PC-3 (cell line): ENCODE data around the gene CTXN3. TPM values are rescaled to one million over a fixed set of nuclear protein-coding genes. Genes with fewer than 3 reads are reported as not detected.
A peak's percentile ranks its signal among the peaks of the same experiment; 100 is the strongest.
"Not testable (repeated sequence)": the region's sequence is repeated elsewhere in the genome, so short reads cannot be mapped to it uniquely, and the experiment has no call there.

Source experiments
- ATAC-seq: fragments of 200-7000 bp; cut with Tn5 transposase; 2 replicates; pipeline ENCODE4 v1.9.1; 2020; ENCODE audit warnings: mild to moderate bottlenecking, moderate library complexity
- BruUV-seq: library from RNA; stranded (reverse); fragments of 400-500 nt; replicated peaks from 2 replicates; lab custom pipeline; 2021; lab: Mats Ljungman, UMichigan
- CTCF ChIA-PET: fragments of 300-600 bp; sonication (Branson Sonifier 250); formaldehyde crosslinking; loops from one replicate; lab custom pipeline; 2022; ENCODE audit warnings: antibody characterized with exemption; lab: Charles Lee
- POLR2A ChIA-PET: fragments of 300-600 bp; sonication (Branson Sonifier 250); formaldehyde crosslinking; loops from one replicate; lab custom pipeline; 2022; ENCODE audit warnings: antibody characterized with exemption; ENCODE audit not compliant: unreplicated experiment; lab: Charles Lee
- DNase-seq: peaks from one replicate; pipeline ENCODE4 v3.0.0-alpha.2; 2015
- H2AFZ ChIP-seq: fragments of 300-600 bp; sonication (generic); 2 replicates; pipeline ENCODE4 v1.6.0; 2016; ENCODE audit warnings: antibody characterized with exemption, low read length
- H3F3A ChIP-seq: fragments of 300-600 bp; sonication (generic); one replicate; pipeline ENCODE4 v1.6.0; 2017; ENCODE audit warnings: antibody characterized with exemption, low read length, control low read depth, mild to moderate bottlenecking; ENCODE audit not compliant: unreplicated experiment
- H3K27ac ChIP-seq: fragments of 300-600 bp; sonication (generic); 2 replicates; pipeline ENCODE4 v1.5.1; 2016; ENCODE audit warnings: mild to moderate bottlenecking, low read length
- H3K27me3 ChIP-seq: fragments of 300-600 bp; sonication (generic); 2 replicates; pipeline ENCODE4 v1.6.1; 2016; ENCODE audit warnings: low read length, mixed read lengths
- H3K36me3 ChIP-seq: fragments of 300-600 bp; sonication (generic); 2 replicates; pipeline ENCODE4 v1.6.1; 2016; ENCODE audit warnings: low read depth, mixed run types, low read length, mixed read lengths
- H3K4me1 ChIP-seq: fragments of 300-600 bp; sonication (generic); 2 replicates; pipeline ENCODE4 v1.5.1; 2016; ENCODE audit warnings: low read length; ENCODE audit not compliant: insufficient read depth
- H3K4me2 ChIP-seq: fragments of 300-600 bp; sonication (generic); 2 replicates; pipeline ENCODE4 v1.6.0; 2016; ENCODE audit warnings: low read length
- H3K4me3 ChIP-seq: fragments of 300-600 bp; sonication (generic); 2 replicates; pipeline ENCODE4 v1.5.1; 2016; ENCODE audit warnings: mild to moderate bottlenecking, low read length, mixed read lengths
- H3K79me2 ChIP-seq: fragments of 300-600 bp; sonication (generic); 2 replicates; pipeline ENCODE4 v1.6.1; 2017; ENCODE audit warnings: low read length, mixed read lengths
- H3K9ac ChIP-seq: fragments of 300-600 bp; sonication (generic); 2 replicates; pipeline ENCODE4 v1.6.0; 2016; ENCODE audit warnings: mild to moderate bottlenecking, low read length
- H3K9me2 ChIP-seq: fragments of 300-600 bp; sonication (generic); replicated peaks from 2 replicates; pipeline ENCODE4 v1.6.1; 2016; ENCODE audit warnings: mixed run types, low read length, mixed read lengths
- H3K9me3 ChIP-seq: fragments of 300-600 bp; sonication (generic); 2 replicates; pipeline ENCODE4 v1.6.1; 2016; ENCODE audit warnings: low read length, mixed read lengths
- H4K20me1 ChIP-seq: fragments of 300-600 bp; sonication (generic); 2 replicates; pipeline ENCODE4 v1.6.1; 2016; ENCODE audit warnings: low read length, mixed read lengths
- CTCF ChIP-seq: fragments of 300-600 bp; sonication (generic); conservative IDR thresholded peaks from 2 replicates; pipeline ENCODE4 v1.5.1; 2017; ENCODE audit warnings: antibody characterized with exemption, low read depth, mild to moderate bottlenecking, low read length
- EZH2 ChIP-seq: fragments of 300-600 bp; sonication (generic); IDR thresholded peaks from one replicate; pipeline ENCODE4 v1.6.1; 2017; ENCODE audit warnings: antibody characterized with exemption, mild to moderate bottlenecking, low read length; ENCODE audit not compliant: unreplicated experiment
- EZH2phosphoT487 ChIP-seq: fragments of 300-600 bp; sonication (generic); IDR thresholded peaks from 2 replicates; pipeline ENCODE4 v1.6.1; 2018; ENCODE audit warnings: mild to moderate bottlenecking, antibody characterized with exemption, low read length, borderline replicate concordance
- intact Hi-C: fragments of 100-400 bp; cut with micrococcal nuclease; formaldehyde crosslinking; loops from 2 replicates; pipeline ENCODE4 v1.9.0; 2023
- total RNA-seq: library from RNA; depleted of rRNA; stranded (reverse); fragments of >200 nt; gene quantifications from 2 replicates; pipeline ENCODE4 v1.2.3, GENCODE V29; 2014

The CTXN3 gene
- total RNA-seq, 1 experiment from 2014 or later, result not detected

- TF ChIP-seq EZH2phosphoT487, result no peak
- no peak for TF ChIP-seq CTCF
- no peak for TF ChIP-seq EZH2
- Histone ChIP-seq H4K20me1 (no peaks in the 10 kb centered on the region), H3K27ac (no peak overlapping the region), H3K9me3 (no peaks in the 10 kb centered on the region), H3K4me1 (no peaks in the 10 kb centered on the region), H2AFZ (no peak overlapping the region), H3K4me2 (no peak overlapping the region), H3K4me3 (no peak overlapping the region), H3F3A (no peaks in the 10 kb centered on the region), H3K9me2 (no peaks in the 10 kb centered on the region), H3K9ac (no peak overlapping the region), H3K36me3 (no peaks in the 10 kb centered on the region), H3K79me2 (no peaks in the 10 kb centered on the region), H3K27me3 (peaks cover 23% of the 10 kb centered on the region)
- ChIA-PET CTCF (no interaction called here), POLR2A (no interaction called here)
- intact Hi-C loops, result no loop called here
- BruUV-seq, result no TSS peak
- ATAC-seq (peak; percentile 57; the same call in 1 of the 2 replicates), DNase-seq (peak; percentile 46)
Measured at GRCh38 chr5:127673117-127673800, 24.4 kb downstream of the CTXN3 start.

- H3K4me1 ChIP-seq, POLR2A ChIA-PET, ATAC-seq, H2AFZ ChIP-seq, DNase-seq, CTCF ChIA-PET, H3K27me3 ChIP-seq, H3K4me2 ChIP-seq, H3K79me2 ChIP-seq, BruUV-seq, H3K27ac ChIP-seq, H3K4me3 ChIP-seq, H3K36me3 ChIP-seq, H3K9ac ChIP-seq, H4K20me1 ChIP-seq, H3K9me3 ChIP-seq, H3K9me2 ChIP-seq, intact Hi-C loops, H3F3A ChIP-seq: not testable (repeated sequence)
Measured at GRCh38 chr5:127676951-127677350, 28.1 kb downstream of the CTXN3 start.

GRCh38 chr5:127679691-127680330 lies 30.9 kb downstream of the CTXN3 start:
- peaks cover 13% of the 10 kb centered on the region; the same call in 1 of the 2 replicates for H3K27me3 ChIP-seq
- BruUV-seq, ATAC-seq: not testable (repeated sequence)

More at GRCh38 chr5:127679691-127680330, 30.9 kb downstream of the CTXN3 start:
- H3K4me2 ChIP-seq, H3K9me2 ChIP-seq, H3K9me3 ChIP-seq, H3K9ac ChIP-seq, DNase-seq, H4K20me1 ChIP-seq, H3K79me2 ChIP-seq, H3K36me3 ChIP-seq, H3K4me1 ChIP-seq, H2AFZ ChIP-seq, H3K27ac ChIP-seq, H3F3A ChIP-seq, intact Hi-C loops, CTCF ChIA-PET, POLR2A ChIA-PET, H3K4me3 ChIP-seq: not testable (repeated sequence)
